ENCODE data around the gene PAWR. TPM values are rescaled to one million over a fixed set of nuclear protein-coding genes. Genes with fewer than 3 reads are reported as not detected.

Gene PAWR
- total RNA-seq = 100 to 1,000 TPM in 1 of 4 donors, 10 to 100 TPM in 3; 86.7 to 174 (median 95.8) TPM

GRCh38 chr12:79690638-79691510 lies at the start of gene PAWR:
Gene PAWR, minus strand, starts transcription at chr12:79690964. Its CDS starts 720 bp downstream, at chr12:79690244.
- TF ChIP-seq POLR2A (IDR thresholded peaks at IDR 0.05) (peak; percentile 57 to 71), CTCF (IDR thresholded peaks at IDR 0.05) (peak in 4 of 6 experiments; percentile 29 to 54 (median 32))
- Histone ChIP-seq H3K4me1 (peaks cover 0 to 9% (median 0%) of the 10 kb centered on the region in 4 donors), H3K27me3 (no peaks in the 10 kb centered on the region), H3K9me3 (no peaks in the 10 kb centered on the region), H3K36me3 (no peaks in the 10 kb centered on the region), H3K4me3 (peak within 1 kb of the TSS; percentile 77 to 91 (median 83)), H3K27ac (peak within 1 kb of the TSS; percentile 86 to 92 (median 90))
- peak; percentile 71 to 90 (median 88) for DNase-seq

GRCh38 chr12:79737875-79738718 lies 47.3 kb upstream of the PAWR start:
- H3K27ac ChIP-seq = no peak overlapping the region
- DNase-seq = peak in 2 of 3 donors; percentile 18 to 76
- no peaks in the 10 kb centered on the region for H3K9me3 ChIP-seq
- H3K4me1 ChIP-seq = no peaks in the 10 kb centered on the region
- no peaks in the 10 kb centered on the region for H3K36me3 ChIP-seq
- H3K4me3 ChIP-seq = no peak overlapping the region
- H3K27me3 ChIP-seq = no peaks in the 10 kb centered on the region
- TF ChIP-seq CTCF (IDR thresholded peaks at IDR 0.05) = peak; percentile 25 to 86 (median 76)
- TF ChIP-seq POLR2A (IDR thresholded peaks at IDR 0.05) = no peak

- Histone ChIP-seq H3K9me3 (no peaks in the 10 kb centered on the region), H3K4me3 (no peak overlapping the region), H3K27ac (no peak overlapping the region), H3K27me3 (no peaks in the 10 kb centered on the region), H3K4me1 (no peaks in the 10 kb centered on the region), H3K36me3 (no peaks in the 10 kb centered on the region)
- TF ChIP-seq CTCF (IDR thresholded peaks at IDR 0.05) = no peak
- TF ChIP-seq POLR2A (IDR thresholded peaks at IDR 0.05) = no peak
- no peak for DNase-seq
Observed at GRCh38 chr12:79732638-79733037, 41.9 kb upstream of the PAWR start.

GRCh38 chr12:79725987-79726386 lies 35.2 kb upstream of the PAWR start:
- Histone ChIP-seq H3K27me3 (no peaks in the 10 kb centered on the region), H3K36me3 (no peaks in the 10 kb centered on the region), H3K4me1 (no peaks in the 10 kb centered on the region), H3K27ac (no peak overlapping the region), H3K4me3 (no peak overlapping the region), H3K9me3 (no peaks in the 10 kb centered on the region)
- TF ChIP-seq POLR2A (IDR thresholded peaks at IDR 0.05) = no peak
- TF ChIP-seq CTCF (IDR thresholded peaks at IDR 0.05) = no peak
- no peak for DNase-seq

- Histone ChIP-seq H3K36me3 (no peaks in the 10 kb centered on the region), H3K4me3 (no peak overlapping the region), H3K4me1 (no peaks in the 10 kb centered on the region), H3K27ac (no peak overlapping the region), H3K9me3 (no peaks in the 10 kb centered on the region), H3K27me3 (no peaks in the 10 kb centered on the region)
- DNase-seq = no peak
- no peak for TF ChIP-seq POLR2A (IDR thresholded peaks at IDR 0.05)
- TF ChIP-seq CTCF (IDR thresholded peaks at IDR 0.05) = no peak
Observed at GRCh38 chr12:79717006-79717405, 26.2 kb upstream of the PAWR start.

All from Peyer's patch (tissue), 4 donors.